Gastroesophageal sphincter (tissue), 3 donors: ENCODE results near the gene FEM1B.

Experiments
- CTCF ChIP-seq, 4 experiments: fragments of 200-600 bp in 2 of 4; fragments of 450-650 bp in 2 of 4; sonication (generic) in 1 of 4; IDR thresholded peaks; one replicate each; pipeline ENCODE4 v1.5.1; 2017 to 2019; ENCODE audit warnings: antibody characterized with exemption in 4 of 4, mild to moderate bottlenecking in 2 of 4, moderate library complexity in 2 of 4
- EP300 ChIP-seq: sonication (generic); formaldehyde crosslinking; IDR thresholded peaks from one replicate; pipeline ENCODE4 v1.6.1; 2017; ENCODE audit warnings: antibody characterized with exemption, mild to moderate bottlenecking
- POLR2A ChIP-seq, 2 donors: fragments of 450-650 bp; IDR thresholded peaks; one replicate each; pipeline ENCODE4 v1.6.1; 2017; ENCODE audit warnings: antibody characterized with exemption in 2 of 2, mild to moderate bottlenecking in 2 of 2, moderate library complexity in 1 of 2
- POLR2AphosphoS5 ChIP-seq: sonication (generic); formaldehyde crosslinking; IDR thresholded peaks from one replicate; pipeline ENCODE4 v1.6.1; 2017; ENCODE audit warnings: antibody characterized with exemption

- no peak for TF ChIP-seq CTCF (IDR thresholded peaks at IDR 0.05)
- TF ChIP-seq POLR2A (IDR thresholded peaks at IDR 0.05), result no peak
- TF ChIP-seq EP300, result no peak
- no peak for TF ChIP-seq POLR2AphosphoS5
Observed at GRCh38 chr15:68328443-68328842, 50.9 kb downstream of the FEM1B start.
